ENCODE results near the gene TSPAN9. TPM values are rescaled to one million over a fixed set of nuclear protein-coding genes. Genes with fewer than 3 reads are reported as not detected.

The TSPAN9 gene
- total RNA-seq, 1 donor from 2014 or later, result 193 TPM

DNA sequence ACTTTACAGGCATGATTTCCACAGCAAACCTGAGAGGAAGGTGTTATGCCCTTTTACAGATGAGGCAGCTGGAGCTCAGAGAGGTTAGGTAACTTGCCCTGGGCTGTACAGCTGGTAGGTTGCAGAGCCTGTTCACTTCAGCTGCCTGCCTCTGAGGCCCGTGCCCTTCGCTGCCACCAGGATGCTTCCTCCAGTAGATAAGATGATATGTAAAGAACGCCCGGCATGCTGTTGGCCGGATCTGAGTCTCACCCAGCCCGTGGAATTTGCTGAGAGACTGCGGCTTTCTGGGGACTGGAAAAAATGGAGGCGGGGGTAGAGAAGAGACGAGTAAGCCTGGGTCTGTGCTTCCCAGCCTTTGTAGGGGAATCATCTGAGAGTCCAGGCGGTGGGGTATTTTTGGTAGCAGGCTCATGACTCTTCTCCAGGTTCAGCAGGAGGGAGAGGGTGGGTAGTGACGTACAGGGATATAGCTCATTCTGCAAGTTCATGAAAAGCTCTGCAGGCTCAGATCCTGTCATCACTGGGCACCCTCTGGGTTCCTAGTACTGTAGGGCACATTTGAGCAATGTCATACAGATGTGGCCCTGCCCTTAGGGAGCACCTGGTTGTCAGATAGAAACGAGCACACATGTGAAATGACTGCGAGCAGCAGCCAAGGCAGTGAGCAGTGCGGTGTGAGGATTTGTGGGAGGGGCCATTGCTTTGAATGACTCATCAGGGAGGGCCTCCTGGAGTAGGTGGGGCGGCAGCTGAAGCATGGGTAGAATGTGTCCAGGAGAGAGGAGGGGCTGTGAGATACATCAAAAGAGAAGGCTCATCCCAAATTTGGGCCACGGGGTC, 159.4 kb downstream of the TSPAN9 start:
- no peak for DNase-seq (ENCODE audit: missing footprints)
- intact Hi-C loops (cut with DNase I), result loop anchor here (2.0 kb wide), 2 partner anchors 16 to 34 kb away; no protein-coding TSS in a partner anchor
- ATAC-seq, result peak; percentile 71

DNA sequence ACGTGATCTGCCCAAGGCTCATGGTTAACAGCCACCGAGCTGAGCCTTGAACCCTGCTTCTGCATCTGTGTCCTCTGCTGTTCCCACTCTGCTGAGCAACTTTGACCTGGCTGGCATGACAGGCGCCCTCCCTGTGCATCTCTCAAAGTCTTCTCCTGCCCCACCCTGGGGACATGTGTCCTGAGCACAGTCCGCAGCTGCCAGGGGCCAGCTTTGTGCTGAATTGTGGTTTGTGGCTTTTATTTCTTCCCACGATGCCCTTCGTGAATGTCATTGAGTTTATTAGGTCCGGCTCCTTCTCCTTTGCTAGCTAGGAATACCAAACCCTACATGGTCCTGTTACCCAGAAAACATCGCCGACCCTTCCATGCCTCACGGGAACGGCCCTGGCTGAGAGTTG, 161.0 kb downstream of the TSPAN9 start:
- intact Hi-C loops (cut with DNase I), result no loop called here
- DNase-seq (ENCODE audit: missing footprints), result no peak
- ATAC-seq, result no peak

DNA sequence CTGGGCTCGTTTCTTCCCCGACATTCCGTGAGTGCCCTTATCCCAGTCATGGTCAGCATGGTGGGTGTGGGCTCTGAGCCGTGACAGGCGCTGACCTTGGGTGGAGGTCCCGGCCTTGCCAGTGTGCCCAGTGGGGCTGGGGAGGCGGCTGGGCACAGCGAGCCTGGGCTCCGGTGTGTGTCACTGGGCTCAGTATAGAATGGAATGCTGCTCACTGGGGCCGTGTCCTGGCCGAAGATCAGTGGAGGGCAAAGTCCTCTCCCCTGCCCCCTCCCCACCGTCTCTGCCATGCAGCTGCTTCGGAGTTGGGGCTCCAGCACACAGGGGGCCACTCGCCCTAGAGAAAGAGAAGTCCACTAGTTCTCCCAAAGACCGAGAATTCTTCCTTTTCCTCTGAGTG, 164.4 kb downstream of the TSPAN9 start:
- intact Hi-C loops (cut with DNase I), result no loop called here
- DNase-seq (ENCODE audit: missing footprints), result no peak
- ATAC-seq, result peak; percentile 75

DNA sequence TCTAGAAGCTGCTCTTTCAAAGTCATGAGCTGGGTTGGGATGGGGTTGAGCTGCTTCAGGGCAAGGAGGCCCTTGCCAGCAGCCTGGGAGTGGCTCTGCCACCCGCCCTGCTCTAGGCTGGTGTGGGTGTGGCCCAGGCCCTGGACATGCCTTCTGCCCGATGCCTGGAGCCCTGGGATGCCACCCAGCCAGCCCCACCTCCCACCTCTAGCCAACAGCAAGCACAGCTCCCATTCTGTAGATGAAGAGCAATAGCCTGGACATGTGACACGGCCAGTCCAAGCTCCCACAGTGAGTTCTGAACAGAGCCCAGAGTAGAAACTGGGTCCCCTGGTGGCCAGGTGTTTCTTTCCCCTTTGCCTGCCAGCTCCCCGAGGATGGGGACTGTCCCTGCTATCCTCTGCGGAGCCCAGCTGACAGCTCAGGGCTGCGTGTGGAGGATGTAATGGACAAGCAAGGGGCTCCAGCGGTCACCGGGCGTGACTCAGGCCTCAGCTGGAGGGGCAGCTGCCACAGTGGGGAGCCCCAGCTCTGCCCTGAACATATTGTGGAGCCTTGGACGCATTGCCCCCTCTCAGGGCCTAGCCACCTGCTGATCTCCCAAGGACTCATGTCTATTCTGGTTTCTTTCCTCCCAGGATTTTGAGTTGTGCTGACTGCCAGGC, 165.2 kb downstream of the TSPAN9 start:
- ATAC-seq (peak; percentile 87), DNase-seq (ENCODE audit: missing footprints) (peak; percentile 83)
- intact Hi-C loops (cut with DNase I), result no loop called here

DNA sequence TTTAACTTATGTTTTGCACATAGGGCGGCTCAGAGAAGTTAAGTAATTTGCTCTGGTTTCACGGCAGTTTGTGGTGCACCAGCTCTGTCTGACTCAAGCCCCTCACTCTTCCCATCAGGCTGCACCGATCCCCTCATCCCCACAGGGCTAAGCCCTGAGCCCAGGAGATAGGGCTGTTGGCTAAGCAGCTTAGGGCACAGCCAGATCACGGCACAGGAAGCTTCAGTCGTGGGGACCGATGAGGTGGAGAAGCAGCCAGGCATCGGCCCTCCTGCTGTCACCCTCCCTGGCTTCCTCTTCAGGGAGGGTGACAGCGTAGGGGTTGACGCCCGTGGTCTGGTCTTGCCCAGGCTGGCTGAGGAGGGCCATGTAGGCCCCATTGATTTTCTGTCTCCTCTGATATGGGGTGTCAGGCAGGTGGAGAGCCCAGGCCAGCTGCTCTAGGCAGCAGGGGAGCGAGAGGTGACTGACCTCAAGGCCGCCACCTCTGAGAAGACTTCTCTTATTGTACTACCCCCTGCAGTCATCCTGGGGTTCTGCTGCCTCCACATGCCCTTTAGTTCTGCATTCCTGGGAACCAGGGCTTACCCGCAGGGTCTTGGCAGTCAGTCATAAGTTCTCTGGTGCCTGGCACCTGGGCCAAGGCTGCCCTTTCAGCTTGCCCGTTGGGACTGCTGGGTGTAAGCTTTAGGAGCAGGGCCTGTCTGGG, 166.4 kb downstream of the TSPAN9 start:
- no peak for DNase-seq (ENCODE audit: missing footprints)
- intact Hi-C loops (cut with DNase I), result no loop called here
- no peak for ATAC-seq

DNA sequence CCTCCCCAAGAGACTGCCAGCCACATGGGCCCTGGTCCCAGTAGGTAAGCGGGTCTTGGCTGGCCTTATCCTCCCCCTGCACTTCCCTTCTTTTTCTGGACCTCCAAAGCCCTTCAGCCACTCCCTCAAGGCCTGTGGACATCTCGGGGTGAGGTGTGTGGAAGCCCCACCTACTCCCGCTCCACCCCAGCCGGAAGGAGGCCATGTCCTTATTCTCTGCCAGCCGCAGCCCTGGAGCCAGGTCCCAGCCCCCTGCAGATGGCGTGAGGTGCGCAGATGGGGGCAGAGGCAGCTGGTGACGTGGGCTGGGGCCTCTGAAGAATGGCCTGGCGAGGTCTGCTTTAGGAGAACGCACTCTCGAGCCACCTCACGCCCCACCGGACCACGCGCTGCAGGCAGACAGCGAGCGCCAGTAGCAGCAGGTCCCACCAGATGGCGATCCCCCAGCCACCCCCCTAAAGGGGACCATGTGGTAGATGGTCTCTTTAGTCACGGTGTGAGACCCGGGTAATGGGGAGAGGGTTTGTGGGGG, 167.1 kb downstream of the TSPAN9 start:
- intact Hi-C loops (cut with DNase I), result no loop called here
- DNase-seq (ENCODE audit: missing footprints), result no peak
- ATAC-seq, result no peak

DNA sequence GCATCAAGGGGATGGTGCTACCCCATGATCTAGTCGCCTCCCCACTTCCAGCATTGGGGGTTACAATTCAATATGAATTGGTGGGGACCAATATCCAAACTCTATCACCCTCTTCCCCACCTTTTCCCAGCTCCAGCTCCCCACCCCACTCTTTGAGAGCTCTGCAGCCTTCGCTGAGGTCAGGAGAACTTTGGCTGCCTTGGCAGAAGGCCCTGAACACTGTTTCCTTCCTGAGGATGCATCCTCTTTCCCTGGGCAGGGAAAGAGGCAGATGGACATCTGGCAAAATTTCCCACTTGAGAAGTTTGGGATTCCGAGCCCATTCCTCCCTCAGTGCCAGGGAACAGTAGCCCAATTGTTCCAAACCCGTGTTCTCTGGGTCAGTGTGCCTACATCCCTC, 169.1 kb downstream of the TSPAN9 start:
- DNase-seq (ENCODE audit: missing footprints), result peak; percentile 53
- no peak for ATAC-seq
- intact Hi-C loops (cut with DNase I), result no loop called here

DNA sequence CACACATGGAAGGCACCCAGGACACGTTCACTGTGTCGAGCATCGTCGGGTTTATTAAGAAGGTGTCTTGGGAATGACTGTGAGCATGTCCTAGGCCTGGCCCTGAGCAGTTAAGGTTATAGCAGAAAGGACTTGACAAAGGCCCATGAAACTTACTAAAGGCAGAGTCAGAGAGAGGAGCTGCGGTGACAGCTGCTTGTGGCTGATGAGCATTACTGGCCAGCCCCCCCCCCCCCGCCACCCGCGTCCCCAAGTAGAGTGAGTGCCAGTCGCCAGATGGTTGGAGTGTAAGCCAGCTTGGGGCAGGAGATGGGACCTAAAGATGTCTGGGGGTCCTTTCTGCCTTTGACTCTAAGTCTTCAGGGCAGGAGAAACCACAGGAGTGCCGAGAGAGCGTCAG, 169.9 kb downstream of the TSPAN9 start:
- no peak for ATAC-seq
- intact Hi-C loops (cut with DNase I), result no loop called here
- DNase-seq (ENCODE audit: missing footprints), result no peak

DNA sequence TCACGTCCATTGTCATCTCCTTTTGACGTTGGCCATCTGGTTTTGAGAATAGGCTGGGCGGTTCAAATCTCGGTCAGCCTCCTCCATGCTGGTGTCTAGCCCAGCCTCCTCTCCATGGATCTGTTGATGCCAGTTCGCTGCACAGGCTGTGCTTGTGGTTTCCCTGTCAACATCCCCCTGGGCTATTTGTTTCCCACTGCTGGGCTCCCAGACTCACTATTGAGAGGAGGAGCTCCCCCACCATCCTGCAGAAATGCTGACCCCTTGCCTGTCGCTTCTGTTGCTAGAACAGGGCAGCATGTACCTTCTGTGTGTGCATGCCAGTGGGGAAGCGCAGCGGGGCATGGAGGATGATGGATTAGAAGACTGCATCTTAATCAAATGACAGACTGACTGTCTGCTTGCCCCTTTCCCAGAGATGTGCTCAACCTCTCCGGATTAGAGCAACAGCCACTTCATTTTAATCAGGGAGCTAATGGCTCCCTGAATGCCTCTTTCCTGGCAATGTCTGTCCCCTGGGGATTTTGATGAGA, 170.5 kb downstream of the TSPAN9 start:
- ATAC-seq (no peak), DNase-seq (ENCODE audit: missing footprints) (peak; percentile 32)
- intact Hi-C loops (cut with DNase I), result no loop called here

DNA sequence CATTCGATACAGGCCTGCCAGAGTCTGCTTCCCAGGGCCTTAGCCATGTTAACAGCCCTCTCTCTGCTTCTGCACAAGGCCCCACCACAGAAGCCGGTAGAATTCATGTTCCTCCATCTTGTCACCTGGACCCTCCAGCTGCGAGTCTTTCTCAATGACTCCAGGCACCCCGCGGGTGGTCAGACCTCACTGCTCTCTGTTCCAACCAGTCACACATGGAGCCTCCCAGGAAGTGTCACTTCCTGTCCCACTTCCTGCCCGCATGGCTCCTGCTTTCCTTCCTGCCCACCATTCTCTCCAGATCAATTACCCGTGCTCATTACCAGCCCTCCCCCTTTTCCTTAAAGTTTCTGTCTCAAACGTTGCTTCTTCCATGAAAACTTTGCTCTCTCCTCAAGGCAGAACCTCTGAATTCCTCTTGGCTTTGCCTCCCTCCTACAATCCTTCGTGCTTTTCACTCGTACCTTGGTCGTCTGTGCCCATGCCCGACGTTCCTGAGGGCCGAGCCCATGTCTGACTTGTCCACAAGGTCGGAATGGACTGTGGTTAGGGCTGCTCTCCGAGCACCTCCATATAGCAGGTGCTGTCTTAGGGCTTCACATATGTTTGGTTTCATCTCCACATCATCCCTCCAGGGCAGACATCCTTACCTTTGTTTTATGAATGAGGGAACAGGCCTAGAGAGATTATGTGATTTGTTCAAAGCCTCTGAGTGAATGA, 172.1 kb downstream of the TSPAN9 start:
- ATAC-seq (no peak), DNase-seq (ENCODE audit: missing footprints) (peak; percentile 64)
- intact Hi-C loops (cut with DNase I), result no loop called here

DNA sequence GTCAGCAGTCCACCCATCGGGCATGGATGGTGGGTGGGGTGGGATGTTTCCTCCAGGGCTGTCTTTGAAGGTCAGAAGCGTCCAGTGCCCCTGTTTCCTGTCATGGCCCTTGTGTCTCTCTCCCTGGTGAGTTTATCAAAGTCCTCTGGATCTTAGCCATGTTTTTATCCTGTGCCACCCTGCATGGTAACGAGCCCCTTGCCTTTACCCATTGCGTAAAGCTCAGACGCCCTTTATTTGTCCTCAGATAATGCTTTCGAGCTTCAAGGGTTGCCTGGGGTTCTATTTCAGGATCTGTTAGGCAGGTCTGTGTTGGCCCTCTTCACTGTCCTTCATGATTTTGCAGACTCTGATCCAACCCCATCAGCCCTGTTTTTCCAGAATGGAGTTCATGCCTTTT, 172.9 kb downstream of the TSPAN9 start:
- DNase-seq (ENCODE audit: missing footprints), result peak; percentile 35
- intact Hi-C loops (cut with DNase I), result loop anchor here (1.0 to 5.0 kb wide), 2 partner anchors 48 to 204 kb away; no protein-coding TSS in a partner anchor
- ATAC-seq, result peak; percentile 67

DNA sequence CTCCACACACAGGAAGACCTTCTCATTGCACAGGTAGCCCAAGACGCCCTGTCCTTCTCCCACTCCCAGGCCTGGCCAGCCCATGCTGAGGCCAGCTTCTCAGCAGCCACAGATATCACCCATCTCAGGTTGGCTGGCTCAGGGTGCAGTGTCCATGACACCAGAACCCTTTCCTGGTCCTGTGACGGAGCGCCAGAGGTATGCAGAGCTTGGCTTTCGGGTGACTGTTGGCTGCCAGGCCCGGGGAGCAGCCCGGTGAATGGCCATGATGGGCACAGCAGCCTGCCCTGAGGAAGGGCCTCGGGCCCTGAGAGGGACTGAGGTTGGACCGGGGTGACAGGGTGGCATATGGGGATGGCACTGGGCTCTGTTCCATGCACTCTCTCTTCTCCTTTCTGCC, 173.4 kb downstream of the TSPAN9 start:
- intact Hi-C loops (cut with DNase I), result loop anchor here (1.0 to 5.0 kb wide), 2 partner anchors 48 to 204 kb away; no protein-coding TSS in a partner anchor
- DNase-seq (ENCODE audit: missing footprints), result peak; percentile 77
- peak; percentile 65 for ATAC-seq

DNA sequence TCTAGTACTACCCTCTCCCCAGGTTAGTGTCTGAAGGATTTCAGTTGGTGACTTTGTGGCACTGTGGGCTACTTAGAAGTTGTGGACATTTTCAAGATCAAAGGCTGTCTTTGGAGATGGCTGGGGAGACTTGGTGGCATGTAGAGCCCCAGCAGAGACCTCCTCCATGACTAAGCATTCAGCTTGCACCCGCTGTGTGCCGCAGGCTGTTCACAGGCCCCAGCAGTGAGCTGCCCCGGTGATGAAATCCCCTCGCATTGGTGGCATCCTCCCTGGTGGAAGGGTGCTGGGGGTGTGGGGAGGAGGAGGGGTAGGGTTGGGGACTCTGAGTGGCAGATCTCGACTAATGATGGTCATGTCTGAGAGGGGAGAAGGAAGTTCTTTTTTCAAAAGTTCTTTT, 173.9 kb downstream of the TSPAN9 start:
- intact Hi-C loops (cut with DNase I), result loop anchor here (5.0 kb wide), 1 partner anchor 49 kb away; no protein-coding TSS in a partner anchor
- ATAC-seq (no peak), DNase-seq (ENCODE audit: missing footprints) (peak; percentile 48)

DNA sequence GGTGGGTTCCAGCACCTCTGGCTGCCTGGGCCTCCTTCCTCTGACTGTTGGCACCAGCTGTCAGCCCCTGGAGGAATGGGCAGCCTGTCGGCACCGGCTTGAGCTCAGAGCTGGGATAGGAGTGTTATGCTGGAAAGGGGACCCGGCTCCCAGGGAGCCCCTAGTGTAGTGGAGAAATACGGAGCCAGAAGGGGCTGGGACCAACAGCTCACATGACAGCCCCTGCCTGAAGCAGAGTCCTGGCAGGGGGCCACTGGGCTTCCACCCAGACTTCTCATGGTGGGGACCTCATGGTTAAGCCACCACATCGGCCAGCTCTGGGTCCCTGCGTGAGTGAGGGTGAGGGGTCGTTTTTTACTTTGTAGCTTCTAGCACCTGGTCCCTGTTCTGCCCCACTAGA, 174.5 kb downstream of the TSPAN9 start:
- intact Hi-C loops (cut with DNase I), result loop anchor here (2.0 to 5.0 kb wide), 2 partner anchors 15 to 49 kb away; no protein-coding TSS in a partner anchor
- peak; percentile 70 for DNase-seq (ENCODE audit: missing footprints)
- ATAC-seq, result no peak

DNA sequence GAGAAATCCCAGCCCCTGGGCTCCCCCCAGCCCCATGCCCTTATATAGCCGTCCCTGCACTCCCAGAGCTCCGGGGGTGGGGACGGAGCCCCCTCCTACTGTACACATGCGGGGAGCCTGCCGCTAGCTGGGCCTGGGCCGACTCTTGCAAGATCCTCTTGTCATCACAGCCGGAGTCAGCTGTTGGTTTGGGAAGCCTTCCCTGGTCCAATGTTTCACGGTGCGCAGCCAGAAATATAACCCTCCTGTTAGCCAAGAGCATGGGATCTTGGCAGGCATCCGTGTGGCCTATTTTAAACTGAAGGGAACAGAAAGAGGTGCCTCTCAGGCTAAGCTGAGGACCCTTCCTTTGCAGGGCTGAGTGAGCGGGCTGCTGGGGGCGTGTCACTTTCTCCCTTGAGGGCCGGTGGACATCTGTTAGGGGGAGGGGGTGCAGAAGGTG, 175.3 kb downstream of the TSPAN9 start:
- peak; percentile 67 for ATAC-seq
- peak; percentile 94 for DNase-seq (ENCODE audit: missing footprints)
- intact Hi-C loops (cut with DNase I), result loop anchor here (2.0 to 5.0 kb wide), 2 partner anchors 16 to 50 kb away; no protein-coding TSS in a partner anchor

DNA sequence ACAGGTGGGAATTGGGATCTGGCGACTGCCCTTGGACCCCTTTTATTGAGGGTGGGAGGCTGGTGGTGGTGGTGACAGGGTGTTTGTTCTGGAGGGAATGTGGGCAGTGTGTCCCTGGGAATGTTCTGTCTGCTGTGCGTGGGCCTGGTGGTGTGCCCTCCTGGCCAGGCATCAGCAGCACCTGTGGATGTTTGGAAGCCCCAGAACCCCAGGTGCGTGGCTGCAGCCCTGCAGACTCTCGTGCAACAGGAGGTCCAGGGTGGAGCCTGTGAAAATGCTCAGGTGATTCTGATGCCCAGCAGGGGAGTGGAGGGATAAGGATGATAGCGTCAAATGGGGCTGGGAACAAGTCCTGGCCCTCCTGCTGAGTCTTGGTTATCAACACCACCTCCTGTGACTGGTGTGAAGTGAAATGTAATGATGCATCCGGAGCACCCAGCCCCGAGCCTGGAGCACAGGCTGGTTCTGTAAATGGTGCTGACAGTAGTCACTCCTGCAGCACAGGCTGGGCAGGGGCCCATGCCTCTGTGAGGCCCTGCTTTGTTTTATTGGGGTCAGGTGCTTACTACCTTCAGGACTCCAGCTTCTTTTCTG, 176.6 kb downstream of the TSPAN9 start:
- ATAC-seq (peak; percentile 34), DNase-seq (ENCODE audit: missing footprints) (peak; percentile 63)
- intact Hi-C loops (cut with DNase I), result loop anchor here (2.0 to 5.0 kb wide), 2 partner anchors 17 to 51 kb away; no protein-coding TSS in a partner anchor

DNA sequence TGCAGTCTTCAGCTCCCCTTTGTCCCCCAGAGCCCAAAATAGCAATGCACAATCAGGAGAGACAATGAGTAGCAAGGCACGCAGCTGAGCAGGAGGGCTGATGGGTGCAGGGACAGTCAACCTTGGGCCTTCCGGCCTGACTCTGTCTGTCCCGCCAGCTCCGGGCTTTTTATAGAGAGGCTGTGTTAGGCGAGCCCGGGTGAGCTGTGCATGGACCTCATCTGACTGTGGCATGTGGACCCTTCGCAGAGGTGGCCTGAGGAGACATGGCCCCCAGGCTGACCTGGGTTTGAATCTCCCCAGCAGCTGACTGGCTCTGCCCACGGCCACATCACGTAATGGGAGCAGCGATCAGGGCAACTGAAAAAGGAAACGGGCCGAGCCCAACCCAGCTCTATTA, 177.9 kb downstream of the TSPAN9 start:
- intact Hi-C loops (cut with DNase I), result no loop called here
- ATAC-seq (peak; percentile 26), DNase-seq (ENCODE audit: missing footprints) (peak; percentile 69)

Measured in Right ventricle myocardium inferior (tissue), 1 donor.